Stimulated activated naive CD8-positive, alpha-beta T cell treated with anti-CD3 and anti-CD28 coated beads, Interleukin-15, Interleukin-2, amounts not matched to agents 100 U/mL and 50 U/mL, for 24 hours (primary cell): Measurements from ENCODE around the gene BDH1.
A peak's percentile ranks its signal among the peaks of the same experiment; 100 is the strongest.
"Not testable (repeated sequence)": the region's sequence is repeated elsewhere in the genome, so short reads cannot be mapped to it uniquely, and the experiment has no call there.

Experiments
- ATAC-seq: fragments of 150-1000 bp; cut with Tn5 transposase; one replicate; pipeline ENCODE4 v1.10.0; 2021
- DNase-seq: peaks from one replicate; pipeline ENCODE4 v3.0.0; 2021

The BDH1 gene

DNA sequence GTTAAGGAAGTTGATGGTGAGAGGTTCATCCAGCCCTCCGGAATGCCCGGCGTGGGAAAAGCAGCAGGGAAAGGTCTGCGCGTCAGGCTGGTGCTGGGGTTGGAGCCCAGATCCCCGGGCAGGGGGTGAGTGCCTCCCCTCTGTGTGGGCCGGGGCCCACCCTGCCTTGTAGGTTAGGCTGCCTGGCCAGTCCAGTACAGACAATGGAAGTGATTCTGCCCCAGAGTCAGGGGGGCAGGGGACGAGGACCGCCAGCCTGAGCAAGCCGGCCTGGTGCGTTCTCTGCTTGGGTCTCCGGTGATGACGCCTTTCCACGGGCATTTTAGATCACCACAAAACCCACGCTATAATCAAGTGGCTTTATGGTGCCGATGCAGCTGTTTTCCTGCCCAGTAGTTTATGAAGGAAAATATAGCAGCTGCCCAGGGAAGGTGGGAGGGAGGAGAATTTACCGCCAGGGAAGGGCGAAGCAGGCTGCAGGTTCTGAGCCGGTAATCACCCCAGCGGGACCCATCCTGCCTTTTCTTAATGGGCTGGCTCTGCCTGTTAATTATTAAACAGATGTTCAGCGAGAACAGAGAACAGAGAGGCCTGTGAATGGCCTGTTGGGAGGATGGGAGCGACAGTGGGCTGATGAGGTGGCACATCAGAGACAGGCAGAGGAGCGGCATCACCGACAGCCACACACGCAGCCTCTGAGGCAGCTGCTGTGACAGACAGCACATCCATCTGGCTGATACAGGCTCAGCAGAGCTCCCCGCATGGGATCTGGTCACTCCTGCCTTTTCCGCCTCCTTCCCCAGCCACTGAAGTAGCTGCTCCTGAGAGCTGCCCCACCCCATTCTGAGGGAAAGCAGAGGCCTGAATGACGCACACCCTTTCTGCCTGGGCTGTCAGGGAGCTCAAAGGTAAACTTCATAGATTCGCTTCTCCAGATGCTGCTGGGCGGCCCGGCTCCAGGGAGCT lies 35.2 kb downstream of the BDH1 start:
- DNase-seq: no peak
- no peak for ATAC-seq

DNA sequence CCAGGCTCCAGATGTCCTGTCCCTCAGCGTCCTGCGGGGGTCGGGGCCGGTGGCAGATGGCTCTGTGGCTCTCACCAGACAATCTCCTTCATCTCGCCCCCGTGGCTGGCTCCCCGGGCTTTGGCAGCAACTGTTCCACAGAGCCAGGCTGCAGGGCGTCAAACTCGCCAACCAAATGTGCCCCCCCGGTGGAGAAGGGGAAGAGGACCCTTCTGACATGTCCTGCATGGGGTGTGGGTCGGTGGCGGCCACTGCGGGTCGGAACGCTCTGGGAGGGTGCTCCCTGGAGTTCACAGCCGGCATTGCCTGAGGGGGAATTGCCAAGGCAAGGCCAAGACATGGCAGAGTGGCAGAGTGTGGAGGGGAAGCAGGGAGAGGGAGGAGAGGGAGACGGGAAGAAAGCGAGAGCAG lies 36.0 kb downstream of the BDH1 start:
- DNase-seq (no peak), ATAC-seq (no peak)

DNA sequence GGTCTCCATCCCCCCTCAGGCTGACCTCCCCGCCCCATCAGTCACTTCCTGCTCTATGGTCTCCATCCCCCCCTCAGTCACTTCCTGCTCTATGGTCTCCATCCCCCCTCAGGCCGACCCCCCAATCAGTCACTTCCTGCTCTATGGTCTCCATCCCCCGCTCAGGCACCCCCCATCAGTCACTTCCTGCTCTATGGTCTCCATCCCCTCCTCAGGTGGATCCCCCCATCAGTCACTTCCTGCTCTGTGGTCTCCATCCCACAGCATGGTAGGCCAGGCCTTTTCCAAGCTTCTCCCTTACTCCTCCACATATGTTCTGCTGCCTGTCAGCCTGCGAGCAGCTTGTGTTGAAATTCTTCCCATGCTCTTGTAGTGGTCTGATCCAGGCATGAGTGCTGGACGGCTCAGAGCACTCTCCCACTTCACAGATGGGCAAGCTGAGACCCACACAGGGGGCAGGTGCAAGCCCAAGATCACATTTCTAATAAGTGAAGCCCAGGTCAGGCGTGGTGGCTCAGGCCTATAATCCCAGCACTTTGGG lies 36.8 kb downstream of the BDH1 start:
- DNase-seq (peak; percentile 37), ATAC-seq (no peak)

DNA sequence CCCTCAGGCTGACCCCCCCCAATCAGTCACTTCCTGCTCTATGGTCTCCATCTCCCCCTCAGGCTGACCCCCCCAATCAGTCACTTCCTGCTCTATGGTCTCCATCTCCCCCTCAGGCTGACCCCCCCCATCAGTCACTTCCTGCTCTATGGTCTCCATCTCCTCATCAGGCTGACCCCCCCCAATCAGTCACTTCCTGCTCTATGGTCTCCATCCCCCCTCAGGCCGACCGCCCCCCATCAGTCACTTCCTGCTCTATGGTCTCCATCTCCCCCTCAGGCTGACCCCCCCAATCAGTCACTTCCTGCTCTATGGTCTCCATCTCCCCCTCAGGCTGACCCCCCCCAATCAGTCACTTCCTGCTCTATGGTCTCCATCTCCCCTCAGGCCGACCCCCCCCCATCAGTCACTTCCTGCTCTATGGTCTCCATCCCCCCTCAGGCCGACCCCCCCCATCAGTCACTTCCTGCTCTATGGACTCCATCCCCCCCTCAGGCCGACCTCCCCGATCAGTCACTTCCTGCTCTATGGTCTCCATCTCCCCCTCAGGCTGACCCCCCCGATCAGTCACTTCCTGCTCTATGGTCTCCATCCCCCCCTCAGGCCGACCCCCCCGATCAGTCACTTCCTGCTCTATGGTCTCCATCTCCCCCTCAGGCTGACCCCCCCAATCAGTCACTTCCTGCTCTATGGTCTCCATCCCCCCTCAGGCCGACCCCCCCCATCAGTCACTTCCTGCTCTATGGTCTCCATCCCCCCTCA lies 37.7 kb downstream of the BDH1 start:
- not testable (repeated sequence) for ATAC-seq, DNase-seq

DNA sequence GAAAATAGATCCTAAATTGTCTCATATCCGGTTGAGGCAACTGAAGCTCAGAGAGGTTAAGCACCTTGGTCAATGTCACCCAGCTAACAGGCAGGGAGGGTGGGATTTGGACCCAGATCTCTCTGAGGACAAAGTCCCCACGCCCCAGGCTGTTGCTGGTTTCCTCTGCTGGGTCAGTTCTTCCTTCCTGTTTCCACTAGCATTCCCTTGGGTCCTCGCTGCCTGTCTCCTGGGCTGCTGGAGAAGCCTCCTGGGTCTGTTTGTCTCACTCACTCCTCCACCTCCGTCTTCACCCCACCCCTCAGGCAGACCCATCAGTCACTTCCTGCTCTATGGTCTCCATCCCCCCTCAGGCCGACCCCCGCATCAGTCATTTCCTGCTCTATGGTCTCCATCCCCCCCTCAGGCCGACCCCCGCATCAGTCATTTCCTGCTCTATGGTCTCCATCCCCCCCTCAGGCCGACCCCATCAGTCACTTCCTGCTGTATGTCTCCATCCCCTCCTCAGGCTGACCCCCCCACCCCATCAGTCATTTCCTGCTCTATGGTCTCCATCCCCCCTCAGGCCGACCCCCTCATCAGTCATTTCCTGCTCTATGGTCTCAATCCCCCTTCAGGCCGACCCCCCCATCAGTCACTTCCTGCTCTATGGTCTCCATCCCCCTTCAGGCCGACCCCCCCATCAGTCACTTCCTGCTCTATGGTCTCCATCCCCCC lies 38.7 kb downstream of the BDH1 start:
- DNase-seq (peak; percentile 31), ATAC-seq (peak; percentile 10)

DNA sequence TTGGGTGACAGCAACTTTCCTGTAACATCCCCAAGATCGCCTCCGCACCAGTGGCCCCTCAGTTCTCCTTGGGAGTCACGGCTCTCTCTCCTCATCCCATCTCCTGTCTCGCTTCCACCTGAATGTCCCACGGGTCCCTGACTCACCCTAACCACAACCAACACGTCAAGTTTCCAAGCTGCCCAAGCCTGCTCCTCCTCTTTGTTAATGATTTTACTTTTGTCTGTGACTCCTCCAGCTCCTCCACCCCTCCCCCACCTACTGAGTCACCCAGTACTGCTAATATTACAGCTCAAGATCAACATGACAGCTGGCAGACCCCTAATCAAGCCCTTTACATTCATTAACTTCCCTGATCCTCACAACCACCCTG lies 39.3 kb downstream of the BDH1 start:
- ATAC-seq (peak; percentile 62), DNase-seq (peak; percentile 72)

DNA sequence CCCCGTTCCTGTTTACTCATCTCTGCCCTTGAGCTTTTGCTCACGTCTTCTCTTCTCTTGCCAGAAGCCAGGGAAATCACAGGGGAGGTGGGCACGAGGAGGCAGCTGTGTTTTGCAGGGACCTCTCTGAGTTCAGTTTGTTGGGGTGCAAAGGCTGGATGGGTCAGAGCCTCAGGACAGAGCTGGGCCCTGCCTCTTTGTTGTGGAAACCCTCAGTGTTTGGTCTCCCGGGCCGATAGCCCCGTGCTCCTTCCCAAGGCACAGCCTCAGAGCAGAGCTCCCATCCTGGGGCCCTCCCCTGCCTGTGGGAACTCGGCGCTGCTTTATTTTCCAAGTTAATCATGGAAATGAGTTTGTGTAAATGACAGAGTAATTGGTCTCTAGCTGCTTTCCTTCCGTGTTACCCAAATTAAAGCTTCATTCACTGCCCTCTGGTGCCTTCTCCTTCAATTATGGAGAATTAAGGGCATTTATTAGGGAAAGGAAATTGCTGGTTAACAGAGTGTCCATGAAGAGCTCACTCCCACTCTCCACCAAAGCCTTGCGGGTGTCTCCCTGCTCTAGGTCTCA lies 40.9 kb downstream of the BDH1 start:
- DNase-seq: no peak
- no peak for ATAC-seq

DNA sequence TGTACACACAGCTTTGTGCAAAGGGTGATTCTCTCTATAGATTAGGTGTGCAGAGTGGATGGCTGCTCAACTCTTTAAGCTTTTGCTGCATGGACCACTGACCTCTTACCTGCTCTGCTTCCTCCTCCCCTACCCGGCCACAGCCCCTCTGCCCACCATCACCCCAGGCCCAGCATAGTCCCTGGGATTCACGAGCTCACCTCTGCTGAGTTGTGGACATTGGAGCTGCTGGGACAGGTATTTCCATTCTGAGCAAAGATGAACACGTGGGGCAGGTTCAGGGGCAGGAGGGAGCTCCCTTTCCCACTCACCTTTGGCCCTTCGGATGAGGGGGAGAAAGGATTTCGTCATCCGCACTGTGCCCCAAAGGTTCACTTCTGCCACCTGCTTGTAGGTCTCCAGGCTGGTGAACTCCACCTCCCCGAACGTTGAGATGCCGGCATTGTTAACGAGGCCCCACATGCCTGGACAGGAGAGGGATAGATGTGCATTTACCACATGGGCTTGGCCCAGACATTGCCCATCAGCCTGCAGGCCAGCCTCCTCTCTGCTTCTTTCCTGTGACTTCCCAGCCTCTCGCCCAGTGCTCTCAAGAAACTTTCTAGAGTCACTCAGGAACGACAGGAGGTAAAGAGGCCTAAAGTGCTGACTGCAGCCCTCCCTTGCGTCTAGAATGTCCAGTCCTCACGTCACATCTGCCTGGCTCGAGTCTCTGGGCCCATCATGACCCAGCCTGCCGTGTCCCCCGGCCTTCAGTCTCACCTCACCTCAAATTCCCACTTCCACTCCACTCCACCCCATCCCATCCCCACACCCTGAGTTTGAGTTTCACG lies 41.6 kb downstream of the BDH1 start:
- no peak for ATAC-seq
- DNase-seq: no peak

DNA sequence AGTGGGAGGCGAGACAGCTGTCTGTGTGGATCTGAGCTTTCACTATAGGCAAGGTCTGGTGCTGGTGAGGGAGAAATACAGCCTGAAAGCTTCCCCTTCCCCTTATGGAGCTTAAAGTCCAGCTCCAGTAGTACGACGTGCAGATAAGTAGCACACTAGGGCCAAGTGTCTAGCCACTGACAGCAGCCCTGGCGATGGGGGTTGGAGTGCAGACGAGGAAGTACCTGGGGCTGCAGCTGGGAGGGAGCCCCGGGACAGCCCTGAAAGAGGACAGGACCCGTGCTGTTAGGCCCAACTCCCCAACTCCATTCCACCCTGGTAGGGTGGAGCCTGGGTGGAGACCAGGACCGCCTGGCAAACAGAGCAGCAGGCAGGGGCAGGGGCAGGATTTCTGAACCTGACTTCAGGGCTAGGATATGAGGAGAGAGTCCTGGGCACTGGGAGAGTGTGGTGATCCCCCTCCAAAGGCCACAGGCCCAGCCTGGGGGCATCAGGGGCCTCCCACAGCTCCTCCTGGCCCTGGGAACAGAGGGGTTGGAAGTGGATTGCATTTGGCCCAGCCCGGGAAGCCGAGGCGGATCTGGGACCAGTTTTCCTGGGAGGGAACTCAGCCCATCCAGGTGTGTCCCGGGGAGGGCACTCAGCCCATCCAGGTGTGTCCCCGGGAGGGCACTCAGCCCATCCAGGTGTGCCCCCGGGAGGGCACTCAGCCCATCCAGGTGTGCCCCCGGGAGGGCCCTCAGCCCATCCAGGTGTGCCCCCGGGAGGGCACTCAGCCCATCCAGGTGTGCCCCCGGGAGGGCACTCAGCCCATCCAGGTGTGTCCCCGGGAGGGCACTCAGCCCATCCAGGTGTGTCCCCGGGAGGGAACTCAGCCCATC lies 42.8 kb downstream of the BDH1 start:
- no peak for DNase-seq

DNA sequence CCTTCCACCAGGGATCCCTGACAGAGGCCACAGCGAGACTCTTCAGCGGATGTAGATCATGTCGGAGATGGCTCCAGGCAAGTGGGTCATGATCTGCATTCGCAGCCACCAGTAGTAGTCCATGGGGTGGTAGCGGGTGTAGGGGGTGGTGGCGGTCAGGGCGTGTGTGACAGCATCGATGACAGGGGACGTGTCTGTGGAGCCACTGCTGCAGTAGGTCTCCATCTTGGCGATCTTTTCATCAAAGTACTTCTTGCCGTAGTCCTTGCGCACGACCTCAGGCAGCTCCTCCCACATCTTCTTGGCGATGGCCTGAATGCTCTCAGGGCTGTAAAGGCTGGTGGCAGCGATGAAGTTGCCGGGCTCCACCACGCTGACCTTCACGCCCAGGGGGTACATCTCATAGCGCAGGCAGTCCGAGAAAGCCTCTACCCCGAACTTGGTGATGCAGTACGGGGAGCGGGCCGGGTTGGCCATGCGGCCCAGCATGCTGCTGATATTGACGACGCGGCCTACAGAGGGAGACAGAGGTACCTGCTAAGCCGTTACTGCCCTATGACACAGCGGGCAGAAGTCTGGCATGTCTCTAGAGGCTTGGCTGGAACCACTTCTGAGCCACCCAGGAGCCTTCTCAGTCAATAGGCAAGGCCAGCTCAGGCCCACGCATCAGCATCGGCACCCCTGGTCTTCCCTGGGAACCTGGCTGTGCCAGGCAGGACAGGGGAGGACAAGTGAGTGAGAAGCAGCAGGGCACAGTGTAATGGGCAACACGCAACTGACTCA lies 43.7 kb downstream of the BDH1 start:
- no peak for DNase-seq
- no peak for ATAC-seq

More for the DNA sequence above, 42.8 kb downstream of the BDH1 start:
- no peak for ATAC-seq

DNA sequence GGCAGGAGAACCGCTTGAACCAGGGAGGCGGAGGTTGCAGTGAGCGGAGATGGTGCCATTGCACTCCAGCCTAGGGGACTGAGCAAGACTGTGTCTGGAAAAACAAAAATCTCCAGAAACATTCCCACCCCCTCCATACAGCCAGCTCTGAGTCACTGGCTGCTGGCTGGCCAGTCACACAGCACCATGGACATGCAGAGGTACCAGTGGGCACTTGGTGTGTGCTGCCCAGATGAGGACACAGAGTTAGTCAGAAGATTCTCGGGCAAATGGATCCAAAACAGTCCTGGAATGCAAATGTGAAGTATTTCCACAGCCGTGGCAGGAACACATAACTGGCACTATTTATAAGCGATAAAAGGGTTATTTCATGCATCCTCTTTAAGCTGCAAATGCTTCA lies 44.6 kb downstream of the BDH1 start:
- ATAC-seq (no peak), DNase-seq (no peak)

DNA sequence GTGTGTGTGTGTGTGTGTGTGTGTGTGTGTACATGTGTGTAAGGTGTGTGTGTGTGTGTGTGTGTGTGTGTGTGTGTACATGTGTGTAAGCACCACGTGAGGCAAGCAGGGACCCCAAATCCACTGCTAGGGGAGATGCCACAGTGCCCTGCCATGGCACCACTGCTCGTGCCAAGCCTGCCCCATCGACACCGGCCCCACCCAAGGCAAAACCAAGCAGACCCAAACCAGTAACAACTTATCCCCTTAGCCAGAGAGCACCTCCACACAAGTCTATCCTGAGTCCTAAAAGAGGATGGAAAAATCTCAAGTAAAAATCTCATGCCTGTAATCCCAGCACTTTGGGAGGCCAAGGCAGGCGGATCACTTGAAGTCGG lies 45.1 kb downstream of the BDH1 start:
- ATAC-seq: no peak
- DNase-seq: no peak

DNA sequence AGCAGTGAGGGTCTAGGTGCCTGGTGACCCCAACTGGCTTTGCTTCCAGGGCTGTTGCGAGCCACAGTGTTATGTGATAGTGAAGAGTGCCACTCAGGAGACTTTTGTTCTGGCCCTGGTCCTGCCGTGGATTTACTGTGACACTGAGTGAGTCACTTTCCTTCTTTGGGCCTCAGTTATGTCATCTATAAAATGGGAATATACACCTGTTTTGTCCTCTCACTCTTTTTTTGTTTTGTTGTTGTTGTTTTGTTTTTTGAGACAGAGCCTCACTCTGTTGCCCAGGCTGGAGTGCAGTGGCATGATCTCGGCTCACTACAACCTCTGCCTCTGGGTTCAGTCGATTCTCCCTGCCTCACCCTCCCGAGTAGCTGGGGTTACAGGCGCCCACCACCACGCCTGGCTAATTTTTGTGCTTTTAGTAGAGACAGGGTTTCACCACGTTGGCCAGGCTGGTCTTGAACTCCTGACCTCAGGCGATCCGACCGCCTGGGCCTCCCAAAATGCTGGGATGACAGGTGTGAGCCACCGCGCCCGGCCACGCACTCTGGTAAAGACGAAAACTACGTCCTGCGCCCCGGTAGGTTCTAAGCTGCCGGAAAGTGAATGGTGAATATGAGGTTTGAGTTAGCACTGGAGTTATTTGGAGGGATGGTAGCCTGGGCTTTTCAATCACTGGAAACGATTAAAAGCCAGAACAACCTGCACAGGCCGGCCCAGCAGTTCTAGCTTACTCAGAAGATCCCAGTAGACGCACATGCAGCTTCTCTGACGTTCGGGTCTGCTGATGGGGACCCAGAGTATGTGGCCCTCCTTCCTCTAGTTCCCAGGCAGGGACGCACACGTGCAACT lies 46.6 kb downstream of the BDH1 start:
- no peak for ATAC-seq
- DNase-seq: no peak

DNA sequence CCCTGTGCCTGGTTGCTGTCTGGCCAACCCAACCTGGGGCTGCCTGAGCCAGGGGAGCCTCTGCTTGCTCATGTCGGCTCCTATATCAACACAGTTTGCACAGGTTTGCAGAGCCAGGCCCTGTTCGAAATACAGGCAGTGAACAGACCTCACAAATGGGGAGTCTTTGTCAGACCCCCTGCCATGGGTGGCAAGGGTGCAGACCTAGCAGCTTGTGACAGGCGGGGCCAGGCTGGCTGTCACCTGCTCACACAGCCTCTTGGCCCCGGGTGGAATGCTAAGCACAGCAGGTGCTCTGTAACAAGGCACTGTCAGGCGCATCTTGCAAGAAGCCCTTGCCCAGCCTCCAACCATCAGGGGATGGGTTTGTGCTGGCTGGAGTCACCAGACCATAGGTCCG lies 47.3 kb downstream of the BDH1 start:
- ATAC-seq (no peak), DNase-seq (no peak)

DNA sequence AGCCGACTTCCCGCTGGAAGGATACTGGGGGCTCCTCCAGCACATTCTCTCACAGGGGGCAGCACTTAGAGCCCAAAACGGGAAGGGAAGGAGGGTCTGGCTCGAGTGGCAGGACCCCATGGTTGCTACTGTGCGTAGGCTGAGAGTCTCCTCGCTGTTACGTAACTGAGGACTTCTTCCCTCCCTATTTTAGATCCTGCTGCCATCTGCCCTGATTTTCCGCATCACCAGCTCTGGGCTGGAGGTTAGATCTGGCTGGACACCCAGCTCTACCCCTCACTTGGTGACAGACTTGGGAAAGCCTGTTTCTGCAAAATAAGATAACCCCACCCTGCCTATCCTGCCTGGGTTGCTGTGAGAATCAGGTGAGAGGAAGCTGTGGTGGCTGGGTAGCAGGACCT lies 47.7 kb downstream of the BDH1 start:
- ATAC-seq (no peak), DNase-seq (no peak)

DNA sequence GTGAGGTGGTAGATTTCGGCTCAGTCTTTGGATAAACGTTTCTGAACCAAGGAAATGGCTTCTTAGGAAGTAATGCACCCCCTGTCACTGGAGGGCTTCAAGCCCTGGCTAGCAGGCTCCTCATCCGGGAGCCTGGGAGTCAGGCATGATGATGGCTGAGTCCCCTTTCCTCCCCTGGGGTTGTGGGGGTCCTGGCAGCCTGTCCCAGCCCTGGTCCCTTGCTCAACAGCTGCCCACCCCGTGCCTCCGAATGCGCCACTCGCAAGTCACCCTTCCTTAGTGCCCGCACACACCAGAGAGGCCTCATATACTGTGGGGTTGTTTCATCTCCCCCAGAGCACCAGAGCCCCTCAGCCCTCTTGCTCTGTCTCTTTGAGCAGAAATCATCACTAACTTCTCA lies 48.2 kb downstream of the BDH1 start:
- ATAC-seq: no peak
- DNase-seq: no peak

DNA sequence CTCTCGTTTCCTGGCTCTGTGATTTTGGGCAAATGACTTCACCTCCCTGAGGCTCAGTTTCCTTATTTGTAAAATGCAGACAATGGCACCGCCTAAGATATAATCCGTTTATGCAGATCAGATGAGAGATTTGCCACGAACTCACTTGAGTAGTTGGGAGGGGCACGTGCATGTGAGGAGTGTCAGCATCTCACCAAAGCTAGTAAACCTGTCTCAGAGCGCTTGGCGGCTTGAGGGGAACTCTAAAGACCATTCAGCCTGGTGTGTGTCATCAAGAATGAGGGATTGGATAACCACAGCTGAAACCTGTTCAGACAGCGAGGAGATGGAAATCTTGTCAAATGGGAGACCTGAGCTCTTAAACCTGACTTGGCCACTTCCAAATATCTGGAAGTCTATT lies 48.7 kb downstream of the BDH1 start:
- DNase-seq (no peak), ATAC-seq (no peak)

DNA sequence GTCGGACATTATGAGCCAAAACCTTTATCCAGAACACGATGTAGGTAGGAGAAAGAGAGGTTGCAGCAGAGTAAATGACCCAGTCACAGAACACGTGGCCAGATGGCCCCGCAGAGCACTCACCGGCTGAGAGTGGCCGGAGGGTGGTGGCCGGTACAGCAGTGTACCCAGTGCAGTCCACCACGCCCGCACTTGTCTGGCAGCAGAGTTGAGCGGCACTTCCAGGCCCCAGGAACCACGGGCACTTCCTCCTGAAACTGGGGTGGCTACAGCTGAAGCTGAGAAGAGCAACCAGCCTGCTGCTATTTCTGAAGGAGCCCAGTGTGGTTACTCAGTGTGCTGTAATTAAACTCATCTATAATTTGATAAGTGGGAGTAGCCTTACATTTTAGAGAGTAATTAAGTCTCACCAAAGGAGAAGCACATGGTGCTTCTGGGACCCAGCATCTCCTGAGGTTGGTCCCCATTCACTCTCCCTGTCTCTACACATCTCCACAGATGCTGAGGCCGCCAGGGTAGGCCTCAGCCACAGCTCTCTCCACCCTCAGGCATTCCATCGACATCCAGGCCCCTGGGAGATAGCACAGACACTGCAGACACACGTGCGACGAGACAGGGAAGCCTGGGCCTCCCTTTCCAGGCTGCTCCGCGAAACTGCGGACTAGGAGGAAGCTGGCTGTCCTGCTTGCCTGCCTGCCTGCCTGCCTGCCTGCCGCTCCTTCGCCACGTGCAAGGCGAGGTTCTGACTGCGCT lies 49.8 kb downstream of the BDH1 start:
- no peak for ATAC-seq
- no peak for DNase-seq
